Right hindlimb (tissue), 1 donor: ENCODE data around the gene HMG20B.
A peak's percentile ranks its signal among the peaks of the same experiment; 100 is the strongest.
"Not testable (repeated sequence)": the region's sequence is repeated elsewhere in the genome, so short reads cannot be mapped to it uniquely, and the experiment has no call there.

Source experiments
- DNase-seq: peaks from one replicate; pipeline ENCODE4 v3.0.0-alpha.2; 2018

The HMG20B gene

DNA sequence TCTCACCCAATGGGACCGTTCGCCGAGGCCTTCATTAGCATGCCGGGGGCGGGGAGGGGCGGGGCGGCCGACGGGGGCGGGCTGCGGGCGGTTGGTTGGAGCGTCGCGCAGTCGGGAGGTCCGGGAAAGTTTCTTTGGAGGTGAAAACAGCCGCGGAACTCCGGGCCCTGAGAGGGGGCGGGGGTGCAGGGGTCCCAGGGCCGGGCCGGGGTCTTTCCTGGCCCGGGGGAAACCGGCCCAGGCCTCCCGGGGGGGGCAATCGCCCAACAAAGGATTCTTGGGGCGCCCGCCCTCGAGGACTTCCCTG lies at the start of gene HMG20B:
TSS of gene HMG20B (plus strand) at position 90 of the 307 bp plus-strand sequence. CDS start 366 bp downstream, outside the sequence.
- DNase-seq: no peak

GRCh38 chr19:3523361-3524077 lies 49.2 kb upstream of the HMG20B start:
- DNase-seq: no peak

DNA sequence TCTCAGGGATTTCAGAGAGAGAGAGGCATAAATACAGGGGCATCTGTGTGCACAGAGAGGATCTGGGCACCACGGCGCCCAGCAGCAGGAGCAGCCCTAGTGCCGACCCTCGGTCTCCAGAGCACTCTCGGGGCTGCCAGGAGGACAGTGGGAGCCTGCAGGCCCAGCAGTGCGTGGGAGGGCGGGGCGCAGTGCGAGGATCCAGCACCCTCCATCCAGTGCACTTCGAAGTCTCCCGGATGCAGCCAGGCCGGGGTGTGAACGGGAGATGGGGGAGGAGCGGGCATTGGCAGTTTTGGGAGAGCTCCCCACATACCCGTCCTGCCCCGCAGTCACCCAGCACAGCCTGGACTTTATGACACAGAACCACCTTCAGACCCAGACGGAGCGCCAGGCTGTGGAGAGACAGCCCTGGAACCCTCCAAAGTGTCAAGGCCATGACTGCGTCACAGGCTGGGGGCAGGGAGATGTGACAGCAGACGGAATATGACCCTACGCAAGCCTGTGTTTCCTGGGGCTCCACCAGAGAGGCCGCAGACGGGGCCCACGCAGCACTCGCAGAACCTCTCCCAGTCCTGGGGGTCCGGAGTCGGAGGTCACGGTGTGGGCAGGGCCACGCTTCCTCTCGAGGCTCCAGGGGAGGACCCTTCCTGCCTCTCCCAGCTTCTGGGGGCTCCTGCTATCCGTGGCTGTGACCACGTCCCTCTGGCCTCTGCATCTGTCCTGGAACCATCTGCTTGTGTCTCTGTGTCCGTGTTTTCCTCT lies 48.5 kb upstream of the HMG20B start:
- DNase-seq: no peak

DNA sequence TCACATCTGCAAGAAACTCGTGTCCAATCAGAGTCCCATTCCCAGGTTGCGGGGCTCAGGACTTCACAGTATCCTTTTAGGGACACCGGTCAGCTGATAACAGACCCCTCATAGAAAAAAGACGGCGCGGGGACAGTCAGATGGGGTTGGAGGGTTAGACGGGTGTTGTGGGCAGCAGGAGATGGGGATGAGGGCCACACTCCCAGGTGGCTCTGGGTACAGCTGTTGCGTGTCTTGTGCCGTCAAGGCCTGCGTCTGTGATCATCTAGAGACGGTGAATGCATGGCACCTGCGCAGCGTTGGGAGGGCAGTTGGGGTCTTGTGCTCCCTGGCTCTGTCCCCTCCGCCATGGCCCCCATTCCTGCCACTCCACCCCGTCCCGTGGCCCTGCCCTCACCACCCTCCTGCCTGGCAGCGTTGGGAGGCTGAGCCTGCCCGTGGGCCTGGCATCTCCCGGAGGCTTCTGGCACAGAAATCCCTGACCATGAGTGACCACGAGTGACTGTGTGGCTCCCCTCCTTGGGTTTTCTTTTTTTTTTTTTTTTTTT lies 47.8 kb upstream of the HMG20B start:
- DNase-seq: no peak

DNA sequence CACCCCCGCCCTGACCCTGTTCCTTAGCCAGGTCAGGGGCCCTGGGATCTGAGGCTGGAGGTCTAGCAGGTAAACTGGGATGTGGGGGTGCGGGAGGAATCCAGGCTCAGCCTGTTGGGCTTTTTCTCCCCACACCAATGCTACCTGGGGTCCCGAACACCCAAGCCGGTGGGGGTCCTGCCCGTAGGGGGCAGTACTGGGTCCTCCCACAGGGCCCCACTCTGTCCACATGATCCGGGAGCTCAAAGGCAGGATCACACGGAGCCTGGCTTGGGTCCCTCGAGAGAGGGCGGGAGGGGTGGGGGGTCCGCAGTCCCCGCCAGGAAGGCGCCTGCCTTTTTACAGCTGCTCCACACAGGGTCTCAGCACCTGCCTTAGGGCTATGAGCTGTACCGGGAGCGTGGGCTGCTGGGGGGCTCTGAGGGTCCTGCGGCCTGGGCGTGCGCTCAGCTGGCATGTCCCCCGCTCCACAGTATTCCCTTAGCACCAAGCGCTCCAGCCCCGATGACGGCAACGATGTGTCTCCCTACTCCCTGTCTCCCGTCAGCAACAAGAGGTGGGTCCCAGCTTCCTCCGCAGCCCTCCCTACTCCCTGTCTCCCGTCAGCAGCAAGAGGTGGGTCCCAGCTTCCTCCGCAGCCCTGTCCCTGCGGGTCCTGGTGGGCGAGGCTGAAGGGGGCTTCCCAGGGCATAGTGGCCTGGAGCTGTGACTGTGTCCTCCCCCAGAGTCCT lies 46.1 kb upstream of the HMG20B start:
- DNase-seq: no peak

GRCh38 chr19:3527238-3527910 lies 45.4 kb upstream of the HMG20B start:
- no peak for DNase-seq

DNA sequence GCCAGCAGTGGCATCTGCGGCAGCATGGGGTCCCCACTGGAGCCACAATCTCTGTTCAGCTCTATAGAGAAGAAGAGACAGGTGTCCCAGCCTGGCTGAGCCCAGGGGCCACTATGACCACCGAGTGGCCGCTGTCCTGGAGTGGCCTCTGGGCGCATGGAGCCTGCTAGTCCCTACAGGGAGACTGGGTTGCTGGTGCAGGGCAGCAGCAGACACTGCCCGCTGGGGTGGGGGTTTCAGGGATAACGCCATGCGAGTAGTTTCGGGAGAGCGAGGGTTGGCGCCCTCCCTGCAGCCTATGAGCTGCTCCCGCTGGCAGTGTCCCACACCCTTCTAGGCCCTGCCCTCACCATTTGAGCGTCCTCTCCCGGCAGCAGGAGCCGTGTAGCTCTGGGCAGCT lies 44.7 kb upstream of the HMG20B start:
- no peak for DNase-seq

DNA sequence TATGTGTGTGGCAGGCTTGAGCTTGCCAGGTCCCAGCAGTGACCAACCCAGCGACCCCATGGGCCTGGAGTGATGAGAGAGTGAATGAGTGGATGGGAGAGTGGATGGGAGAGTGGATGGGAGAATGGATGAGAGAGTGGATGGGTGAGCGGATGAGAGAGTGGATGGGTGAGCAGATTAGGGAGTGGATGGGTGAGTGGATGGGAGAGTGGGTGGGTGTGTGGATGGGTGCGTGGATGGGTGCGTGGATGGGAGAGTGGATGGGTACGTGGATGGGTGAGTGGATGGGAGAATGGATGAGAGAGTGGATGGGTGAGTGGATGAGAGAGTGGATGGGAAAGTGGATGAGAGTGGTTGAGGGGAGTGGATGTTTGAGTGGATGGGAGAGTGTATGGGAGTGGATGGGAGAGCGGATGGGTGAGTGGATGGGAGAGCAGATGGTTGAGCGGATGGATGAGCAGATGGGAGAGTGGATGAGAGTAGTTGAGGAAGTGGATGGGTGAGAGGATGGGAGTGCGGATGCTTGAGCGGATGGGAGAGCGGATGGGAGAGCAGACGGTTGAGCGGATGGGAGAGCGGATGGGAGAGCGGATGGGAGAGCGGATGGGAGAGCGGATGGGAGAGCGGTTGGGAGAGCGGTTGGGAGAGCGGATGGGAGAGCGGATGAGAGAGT lies 44.1 kb upstream of the HMG20B start:
- no peak for DNase-seq

DNA sequence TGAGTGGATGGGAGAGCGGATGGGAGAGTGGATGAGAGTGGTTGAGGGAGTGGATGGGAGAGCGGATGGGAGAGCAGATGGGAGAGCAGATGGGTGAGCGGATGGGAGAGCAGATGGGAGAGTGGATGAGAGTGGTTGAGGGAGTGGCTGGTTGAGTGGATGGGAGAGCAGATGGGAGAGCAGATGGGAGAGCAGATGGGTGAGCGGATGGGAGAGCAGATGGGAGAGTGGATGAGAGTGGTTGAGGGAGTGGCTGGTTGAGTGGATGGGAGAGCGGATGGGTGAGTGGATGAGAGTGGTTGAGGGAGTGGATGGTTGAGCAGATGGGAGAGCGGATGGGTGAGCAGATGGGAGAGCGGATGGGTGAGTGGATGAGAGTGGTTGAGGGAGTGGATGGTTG lies 43.4 kb upstream of the HMG20B start:
- not testable (repeated sequence) for DNase-seq

- DNase-seq: no peak
Measured at GRCh38 chr19:3530389-3530788, 42.4 kb upstream of the HMG20B start.

DNA sequence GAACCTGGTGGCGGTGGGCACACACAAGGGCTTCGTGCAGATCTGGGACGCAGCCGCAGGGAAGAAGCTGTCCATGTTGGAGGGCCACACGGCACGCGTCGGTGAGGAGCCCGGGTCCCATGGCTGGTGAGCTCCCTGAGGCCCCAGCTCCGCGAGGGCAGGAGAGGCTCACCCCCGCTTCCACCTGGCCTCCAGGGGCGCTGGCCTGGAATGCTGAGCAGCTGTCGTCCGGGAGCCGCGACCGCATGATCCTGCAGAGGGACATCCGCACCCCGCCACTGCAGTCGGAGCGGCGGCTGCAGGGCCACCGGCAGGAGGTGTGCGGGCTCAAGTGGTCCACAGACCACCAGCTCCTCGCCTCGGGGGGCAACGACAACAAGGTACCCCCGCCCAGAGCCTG lies 41.0 kb upstream of the HMG20B start:
- no peak for DNase-seq

DNA sequence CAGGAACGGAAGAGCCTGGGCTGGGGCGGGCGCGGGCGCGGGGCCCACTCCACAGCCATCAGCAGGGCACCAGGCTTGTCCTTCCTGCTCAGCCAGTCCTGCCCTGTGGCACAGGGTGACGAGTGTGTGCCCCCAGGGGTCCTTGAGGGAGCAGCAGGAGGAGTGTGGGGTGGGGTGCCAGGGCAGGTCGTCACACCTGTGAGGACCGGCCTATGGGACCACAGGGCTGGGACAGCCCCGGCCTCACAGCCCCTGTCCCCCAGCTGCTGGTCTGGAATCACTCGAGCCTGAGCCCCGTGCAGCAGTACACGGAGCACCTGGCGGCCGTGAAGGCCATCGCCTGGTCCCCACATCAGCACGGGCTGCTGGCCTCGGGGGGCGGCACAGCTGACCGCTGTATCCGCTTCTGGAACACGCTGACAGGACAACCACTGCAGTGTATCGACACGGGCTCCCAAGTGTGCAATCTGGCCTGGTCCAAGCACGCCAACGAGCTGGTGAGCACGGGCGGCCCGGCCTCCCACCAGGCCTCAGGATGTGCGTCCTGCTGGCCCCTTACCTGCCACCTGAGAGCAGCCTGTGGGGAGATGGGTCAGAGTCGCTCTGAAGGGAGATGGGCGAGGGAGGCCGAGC lies 40.5 kb upstream of the HMG20B start:
- no peak for DNase-seq

GRCh38 chr19:3533033-3533432 lies 39.7 kb upstream of the HMG20B start:
- DNase-seq: no peak

GRCh38 chr19:3533563-3534216 lies 39.1 kb upstream of the HMG20B start:
- DNase-seq: no peak

DNA sequence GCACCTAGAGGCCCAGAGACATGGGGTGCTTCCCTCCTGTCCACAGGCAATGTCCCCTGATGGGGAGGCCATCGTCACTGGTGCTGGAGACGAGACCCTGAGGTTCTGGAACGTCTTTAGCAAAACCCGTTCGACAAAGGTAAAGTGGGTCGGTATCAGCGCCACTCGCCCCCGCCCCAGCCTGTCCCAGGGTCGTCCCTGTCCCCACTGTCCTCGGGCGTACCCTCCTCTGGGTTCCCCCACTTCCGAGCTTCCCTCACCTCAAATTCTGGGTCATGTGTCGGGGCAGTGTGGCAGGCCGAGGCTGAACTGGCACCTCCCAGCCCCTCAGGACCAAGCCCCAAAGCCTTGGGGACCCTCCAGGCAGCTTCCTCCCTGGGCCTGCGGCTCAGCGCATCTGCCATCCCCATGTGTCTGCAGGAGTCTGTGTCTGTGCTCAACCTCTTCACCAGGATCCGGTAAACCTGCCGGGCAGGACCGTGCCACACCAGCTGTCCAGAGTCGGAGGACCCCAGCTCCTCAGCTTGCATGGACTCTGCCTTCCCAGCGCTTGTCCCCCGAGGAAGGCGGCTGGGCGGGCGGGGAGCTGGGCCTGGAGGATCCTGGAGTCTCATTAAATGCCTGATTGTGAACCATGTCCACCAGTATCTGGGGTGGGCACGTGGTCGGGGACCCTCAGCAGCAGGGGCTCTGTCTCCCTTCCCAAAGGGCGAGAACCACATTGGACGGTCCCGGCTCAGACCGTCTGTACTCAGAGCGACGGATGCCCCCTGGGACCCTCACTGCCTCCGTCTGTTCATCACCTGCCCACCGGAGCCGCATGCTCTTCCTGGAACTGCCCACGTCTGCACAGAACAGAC lies 38.1 kb upstream of the HMG20B start:
- DNase-seq: no peak

DNA sequence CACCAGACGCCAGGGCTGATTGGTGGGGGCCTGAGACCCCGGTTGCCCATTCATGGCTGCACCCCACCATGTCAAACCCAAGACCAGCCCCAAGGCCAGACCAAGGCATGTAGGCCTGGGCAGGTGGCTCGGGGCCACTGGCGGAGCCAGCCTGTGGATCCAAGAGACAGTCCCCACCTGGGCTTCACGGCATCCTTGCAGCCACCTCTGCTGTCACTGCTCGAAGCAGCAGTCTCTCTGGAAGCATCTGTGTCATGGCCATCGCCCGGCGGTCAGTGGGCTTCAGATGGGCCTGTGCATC lies 37.6 kb upstream of the HMG20B start:
- no peak for DNase-seq

DNA sequence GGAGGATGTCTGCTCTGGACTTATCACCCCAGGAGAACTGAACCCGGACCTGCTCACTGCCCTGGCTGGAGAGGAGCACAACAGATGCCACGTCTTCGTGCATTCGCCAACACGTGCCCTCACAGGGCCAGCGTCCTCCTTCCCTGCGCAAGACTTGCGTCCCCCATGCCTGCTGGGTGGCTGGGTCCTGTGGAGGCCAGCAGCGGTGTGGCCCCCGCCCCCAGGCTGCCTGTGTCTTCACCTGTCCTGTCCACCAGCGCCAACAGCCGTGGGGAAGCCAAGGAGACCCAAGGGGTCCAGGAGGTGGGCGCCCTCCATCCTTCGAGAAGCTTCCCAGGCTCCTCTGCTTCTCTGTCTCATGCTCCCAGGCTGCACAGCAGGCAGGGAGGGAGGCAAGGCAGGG lies 37.2 kb upstream of the HMG20B start:
- no peak for DNase-seq

DNA sequence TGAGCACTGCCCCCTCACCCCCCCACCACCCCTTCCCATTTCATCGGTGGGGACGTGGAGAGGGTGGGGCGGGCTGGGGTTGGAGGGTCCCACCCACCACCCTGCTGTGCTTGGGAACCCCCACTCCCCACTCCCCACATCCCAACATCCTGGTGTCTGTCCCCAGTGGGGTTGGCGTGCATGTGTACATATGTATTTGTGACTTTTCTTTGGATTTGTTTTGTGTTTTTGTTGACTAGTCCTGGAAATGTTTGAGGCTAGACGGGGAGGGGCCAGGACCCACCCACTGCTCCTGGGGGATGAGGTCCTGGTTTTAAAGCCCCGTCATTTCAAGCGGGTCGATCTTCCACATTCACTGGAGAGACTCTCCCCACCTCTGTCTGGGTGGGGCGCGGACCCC lies 36.8 kb upstream of the HMG20B start:
- no peak for DNase-seq

- DNase-seq: peak; percentile 74
Measured at GRCh38 chr19:3536429-3537100, 36.2 kb upstream of the HMG20B start.

DNA sequence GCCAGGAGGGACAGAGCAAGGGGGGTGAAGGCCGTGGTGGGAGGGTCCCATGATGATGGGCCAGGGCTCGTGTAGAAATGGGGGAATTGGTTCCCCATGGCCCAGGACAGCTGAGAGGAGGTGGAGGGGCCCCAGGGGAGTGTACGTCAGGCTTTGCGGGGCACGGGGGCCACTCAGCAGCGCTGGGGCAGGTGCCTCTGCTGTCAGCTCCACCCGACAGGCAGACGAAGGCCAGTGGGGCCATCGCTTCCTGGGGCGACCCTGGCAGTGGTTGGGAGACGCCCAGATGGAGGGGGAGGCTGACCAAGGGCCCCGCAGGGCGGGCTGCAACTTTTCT lies 35.7 kb upstream of the HMG20B start:
- DNase-seq: no peak
